ENCODE results near the gene SLC27A1. TPM values are rescaled to one million over a fixed set of nuclear protein-coding genes. Genes with fewer than 3 reads are reported as not detected.

Gene SLC27A1
- total RNA-seq, 4 donors from 2014 or later, result 25.3 to 53.4 (median 39.5) TPM

DNA sequence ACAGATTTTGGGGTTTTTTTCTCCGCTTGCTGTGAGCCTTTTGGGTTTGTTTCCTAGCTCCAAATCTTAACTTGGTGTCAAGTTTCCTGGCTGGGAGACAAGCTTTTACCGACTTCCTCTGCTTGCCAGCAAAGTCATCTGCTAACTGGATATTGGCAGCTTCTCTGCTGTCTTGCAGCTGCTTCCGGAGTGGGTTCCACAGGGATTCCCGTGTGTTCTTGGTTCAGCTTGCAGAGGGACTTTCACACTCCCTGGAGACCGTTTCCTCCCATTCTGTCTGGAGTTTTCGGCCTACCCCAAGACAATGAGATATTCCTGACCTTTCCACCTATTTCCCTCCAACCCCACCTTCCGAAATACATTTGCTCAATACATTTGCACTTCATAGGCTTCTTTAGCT is 82.9 kb downstream of the SLC27A1 start:
- Histone ChIP-seq H3K36me3 (peaks cover 4% of the 10 kb centered on the region), H3K27ac (peak overlapping the region; percentile 70), H3K4me1 (peaks cover 40% of the 10 kb centered on the region), H3K27me3 (no peaks in the 10 kb centered on the region), H3K4me3 (no peak overlapping the region), H3K9me3 (no peaks in the 10 kb centered on the region)
- TF ChIP-seq EP300 (IDR thresholded peaks at IDR 0.05) (no peak), POLR2AphosphoS5 (IDR thresholded peaks at IDR 0.05) (peak in 2 of 3 donors; percentile 59 to 62)
- TF ChIP-seq, protein P1, sequence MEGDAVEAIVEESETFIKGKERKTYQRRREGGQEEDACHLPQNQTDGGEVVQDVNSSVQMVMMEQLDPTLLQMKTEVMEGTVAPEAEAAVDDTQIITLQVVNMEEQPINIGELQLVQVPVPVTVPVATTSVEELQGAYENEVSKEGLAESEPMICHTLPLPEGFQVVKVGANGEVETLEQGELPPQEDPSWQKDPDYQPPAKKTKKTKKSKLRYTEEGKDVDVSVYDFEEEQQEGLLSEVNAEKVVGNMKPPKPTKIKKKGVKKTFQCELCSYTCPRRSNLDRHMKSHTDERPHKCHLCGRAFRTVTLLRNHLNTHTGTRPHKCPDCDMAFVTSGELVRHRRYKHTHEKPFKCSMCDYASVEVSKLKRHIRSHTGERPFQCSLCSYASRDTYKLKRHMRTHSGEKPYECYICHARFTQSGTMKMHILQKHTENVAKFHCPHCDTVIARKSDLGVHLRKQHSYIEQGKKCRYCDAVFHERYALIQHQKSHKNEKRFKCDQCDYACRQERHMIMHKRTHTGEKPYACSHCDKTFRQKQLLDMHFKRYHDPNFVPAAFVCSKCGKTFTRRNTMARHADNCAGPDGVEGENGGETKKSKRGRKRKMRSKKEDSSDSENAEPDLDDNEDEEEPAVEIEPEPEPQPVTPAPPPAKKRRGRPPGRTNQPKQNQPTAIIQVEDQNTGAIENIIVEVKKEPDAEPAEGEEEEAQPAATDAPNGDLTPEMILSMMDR (IDR thresholded peaks at IDR 0.05), result no peak
- WGBS, result 12% methylated on average over 7 of the region's 7 CpGs
- DNase-seq (ENCODE audit: low spot score in 2 of 2), result peak in 1 of 2 donors; percentile 83

DNA sequence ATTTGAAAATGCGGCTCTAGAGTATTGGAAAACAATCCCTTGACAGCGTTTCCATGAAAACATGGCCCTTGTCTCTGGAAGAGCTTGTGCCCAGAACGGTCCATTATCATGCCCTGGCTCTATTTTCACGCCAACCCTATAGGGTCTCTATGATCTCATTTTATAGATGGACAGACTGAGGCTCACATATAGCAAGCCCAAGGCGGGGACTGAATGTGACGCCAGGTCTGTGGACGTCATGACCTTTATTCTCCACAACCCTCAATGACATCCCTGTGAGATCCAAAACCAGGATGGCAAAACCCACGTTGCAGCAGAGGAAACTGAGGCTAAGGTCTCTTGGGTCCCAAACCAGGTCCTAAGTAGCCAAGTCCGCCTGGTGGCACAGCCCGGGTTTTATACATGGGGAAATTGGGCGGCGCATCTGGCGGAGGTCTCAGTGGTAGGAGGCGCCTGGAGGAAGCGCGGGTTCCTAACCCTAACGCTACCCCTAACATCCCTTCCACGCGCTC is 84.7 kb downstream of the SLC27A1 start:
- no peak for TF ChIP-seq EP300 (IDR thresholded peaks at IDR 0.05)
- no peak for TF ChIP-seq POLR2AphosphoS5 (IDR thresholded peaks at IDR 0.05)
- no peak for TF ChIP-seq POLR2A (IDR thresholded peaks at IDR 0.05)
- H3K27ac ChIP-seq, result peak overlapping the region; percentile 86
- H3K27me3 ChIP-seq, result no peaks in the 10 kb centered on the region
- peak overlapping the region; percentile 95 for H3K4me3 ChIP-seq
- H3K4me1 ChIP-seq, result peaks cover 44% of the 10 kb centered on the region
- DNase-seq (ENCODE audit: low spot score in 2 of 2), result no peak
- H3K9me3 ChIP-seq, result no peaks in the 10 kb centered on the region
- H3K36me3 ChIP-seq, result peaks cover 17% of the 10 kb centered on the region
- 23% methylated on average over 7 of the region's 19 CpGs for WGBS

DNA sequence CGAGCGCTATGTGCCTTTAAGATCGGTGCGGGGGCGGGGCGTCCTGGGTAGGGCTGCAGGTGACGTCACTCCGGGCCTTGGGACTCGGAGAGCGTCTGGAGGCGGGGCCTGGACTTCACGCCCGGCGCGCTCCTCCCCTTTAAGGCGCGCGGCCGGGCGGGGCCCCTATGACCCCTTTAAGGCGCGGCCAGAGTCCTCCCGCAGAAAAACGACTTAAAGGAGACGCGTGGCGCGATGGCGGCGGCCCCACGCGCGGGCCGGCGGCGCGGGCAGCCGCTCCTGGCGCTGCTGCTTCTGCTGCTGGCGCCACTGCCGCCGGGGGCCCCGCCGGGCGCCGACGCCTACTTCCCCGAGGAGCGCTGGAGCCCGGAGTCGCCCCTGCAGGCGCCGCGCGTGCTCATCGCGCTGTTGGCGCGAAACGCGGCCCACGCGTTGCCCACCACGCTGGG is 85.2 kb downstream of the SLC27A1 start, which contains the start of gene COLGALT1:
Gene COLGALT1 (plus strand): TSS at position 170 of the 449 bp plus-strand sequence. CDS start 65 bp downstream, at position 235.
- peak in 1 of 2 donors; percentile 16 for TF ChIP-seq POLR2A (IDR thresholded peaks at IDR 0.05)
- no peak for TF ChIP-seq EP300 (IDR thresholded peaks at IDR 0.05)
- Histone ChIP-seq H3K27me3 (no peaks in the 10 kb centered on the region), H3K27ac (peak within 1 kb of the TSS; percentile 86), H3K36me3 (peaks cover 22% of the 10 kb centered on the region), H3K4me3 (peak within 1 kb of the TSS; percentile 95), H3K4me1 (peaks cover 44% of the 10 kb centered on the region), H3K9me3 (no peaks in the 10 kb centered on the region)
- no CpG with 5 or more reads among the region's 64 CpGs for WGBS
- DNase-seq (ENCODE audit: low spot score in 2 of 2), result peak; percentile 99

Other genes starting within 250 kb of the SLC27A1 start
- gene OCEL1, start 244.3 kb upstream of the SLC27A1 start, total RNA-seq, result 1 to 10 TPM; 2.7 to 9.7 (median 4.8) TPM
- gene NR2F6, start 224.6 kb upstream of the SLC27A1 start, total RNA-seq, result 10 to 100 TPM; 25.8 to 79.3 (median 54.8) TPM
- 1 to 10 TPM; 1.2 to 8.4 (median 2.1) TPM for gene USHBP1, start 205.8 kb upstream of the SLC27A1 start, total RNA-seq
- gene BABAM1, start 203.1 kb upstream of the SLC27A1 start, total RNA-seq, result 10 to 100 TPM; 54.6 to 66.8 (median 63.7) TPM
- 1 to 10 TPM in 3 of 4 donors, under 1 TPM in 1; 0.30 to 2.5 (median 1.5) TPM for gene ANKLE1, start 188.6 kb upstream of the SLC27A1 start, total RNA-seq
- gene ABHD8, start 167.1 kb upstream of the SLC27A1 start, total RNA-seq, result 10 to 100 TPM in 3 of 4 donors, 1 to 10 TPM in 1; 9.7 to 15.7 (median 13.6) TPM
- gene MRPL34, start 164.7 kb upstream of the SLC27A1 start, total RNA-seq, result 10 to 100 TPM; 42.7 to 89.5 (median 73.1) TPM
- gene DDA1, start 161.0 kb upstream of the SLC27A1 start, total RNA-seq, result 10 to 100 TPM; 17.9 to 35.2 (median 22.8) TPM
- gene ANO8, start 135.7 kb upstream of the SLC27A1 start, total RNA-seq, result 10 to 100 TPM; 29.9 to 47.1 (median 37.1) TPM
- 10 to 100 TPM; 18.7 to 29.0 (median 25.2) TPM for gene GTPBP3, start 133.0 kb upstream of the SLC27A1 start, total RNA-seq
- gene PLVAP, start 93.2 kb upstream of the SLC27A1 start, total RNA-seq, result 10 to 100 TPM; 25.5 to 83.1 (median 26.6) TPM
- gene CCDC194, start 76.3 kb upstream of the SLC27A1 start, total RNA-seq, result not detected
- gene BST2, start 64.9 kb upstream of the SLC27A1 start, total RNA-seq, result 10 to 100 TPM in 2 of 4 donors, 1 to 10 TPM in 2; 6.6 to 19.7 (median 10.5) TPM
- gene MVB12A, start 50.5 kb upstream of the SLC27A1 start, total RNA-seq, result 10 to 100 TPM; 44.2 to 71.3 (median 60.5) TPM
- gene TMEM221, start 21.9 kb upstream of the SLC27A1 start, total RNA-seq, result 1 to 10 TPM in 1 of 4 donors, under 1 TPM in 2, not detected in 1; 0.39 to 1.2 (median 0.68) TPM
- not detected for gene NXNL1, start 9.6 kb upstream of the SLC27A1 start, total RNA-seq
- 100 to 1,000 TPM in 1 of 4 donors, 10 to 100 TPM in 3; 58.0 to 108 (median 92.9) TPM for gene PGLS, start 41.1 kb downstream of the SLC27A1 start, total RNA-seq
- gene COLGALT1, start 85.1 kb downstream of the SLC27A1 start, total RNA-seq, result 10 to 100 TPM; 52.4 to 83.8 (median 60.7) TPM
- under 1 TPM in 1 of 4 donors, not detected in 3; 0.16 TPM for gene UNC13A, start 217.8 kb downstream of the SLC27A1 start, total RNA-seq
- gene MAP1S, start 249.0 kb downstream of the SLC27A1 start, total RNA-seq, result 10 to 100 TPM; 16.8 to 42.5 (median 26.4) TPM

All from suprapubic skin (tissue), 4 donors.